ENCODE data around the gene POC1A.

DNA sequence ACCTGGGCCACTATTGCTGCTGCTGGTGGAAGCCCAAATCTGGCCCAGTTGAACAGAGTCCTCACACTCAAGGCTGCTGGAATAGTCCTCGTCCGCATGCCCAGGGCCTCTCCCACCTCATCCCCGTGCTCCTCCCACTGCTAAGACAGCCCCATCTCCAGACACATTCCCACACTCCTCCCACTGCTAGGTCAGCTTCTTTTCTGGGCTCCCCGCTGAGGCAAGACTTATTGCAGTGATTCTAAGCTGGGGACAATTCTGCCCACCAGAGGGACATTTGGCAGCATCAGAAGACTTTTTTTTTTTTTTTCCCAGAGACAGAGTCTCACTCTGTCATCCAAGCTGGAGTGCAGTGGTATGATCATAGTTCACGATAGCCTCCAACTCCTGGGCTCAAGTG lies 35.1 kb downstream of the POC1A start:
- TF ChIP-seq, protein P1, sequence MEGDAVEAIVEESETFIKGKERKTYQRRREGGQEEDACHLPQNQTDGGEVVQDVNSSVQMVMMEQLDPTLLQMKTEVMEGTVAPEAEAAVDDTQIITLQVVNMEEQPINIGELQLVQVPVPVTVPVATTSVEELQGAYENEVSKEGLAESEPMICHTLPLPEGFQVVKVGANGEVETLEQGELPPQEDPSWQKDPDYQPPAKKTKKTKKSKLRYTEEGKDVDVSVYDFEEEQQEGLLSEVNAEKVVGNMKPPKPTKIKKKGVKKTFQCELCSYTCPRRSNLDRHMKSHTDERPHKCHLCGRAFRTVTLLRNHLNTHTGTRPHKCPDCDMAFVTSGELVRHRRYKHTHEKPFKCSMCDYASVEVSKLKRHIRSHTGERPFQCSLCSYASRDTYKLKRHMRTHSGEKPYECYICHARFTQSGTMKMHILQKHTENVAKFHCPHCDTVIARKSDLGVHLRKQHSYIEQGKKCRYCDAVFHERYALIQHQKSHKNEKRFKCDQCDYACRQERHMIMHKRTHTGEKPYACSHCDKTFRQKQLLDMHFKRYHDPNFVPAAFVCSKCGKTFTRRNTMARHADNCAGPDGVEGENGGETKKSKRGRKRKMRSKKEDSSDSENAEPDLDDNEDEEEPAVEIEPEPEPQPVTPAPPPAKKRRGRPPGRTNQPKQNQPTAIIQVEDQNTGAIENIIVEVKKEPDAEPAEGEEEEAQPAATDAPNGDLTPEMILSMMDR (conservative IDR thresholded peaks at IDR 0.05; ENCODE audit: low read depth, low read length) = no peak
- no peak for TF ChIP-seq EZH2 (IDR thresholded peaks at IDR 0.05; ENCODE audit: borderline replicate concordance, low read depth, low read length, poor library complexity, severe bottlenecking)

Data from A673 (cell line).